Panc1 (cell line): Measurements from ENCODE around the gene TREX2.

Experiments used
- POLR2AphosphoS5 ChIP-seq: IDR thresholded peaks from 2 replicates; pipeline ENCODE4 v1.6.1; 2012; ENCODE audit warnings: mild to moderate bottlenecking, low read depth, low read length, moderate library complexity
- SIN3A ChIP-seq: IDR thresholded peaks from 2 replicates; pipeline ENCODE4 v1.6.1; 2012; ENCODE audit warnings: low read depth, mild to moderate bottlenecking, low read length, moderate library complexity, borderline replicate concordance; ENCODE audit not compliant: insufficient read depth
- TF ChIP-seq, protein P1 (sequence below): fragments of 450-650 bp; IDR thresholded peaks from 2 replicates; pipeline ENCODE4 v1.5.1; 2017; ENCODE audit warnings: mild to moderate bottlenecking
- TF ChIP-seq, protein P2 (sequence below), 2 experiments: IDR thresholded peaks; 2 replicates each; pipeline ENCODE4 v1.6.1; 2011 to 2012; ENCODE audit warnings: low read depth in 2 of 2, control low read depth in 1 of 2, low read length in 1 of 2, mild to moderate bottlenecking in 1 of 2, moderate library complexity in 1 of 2; ENCODE audit not compliant: insufficient read depth in 1 of 2

DNA sequence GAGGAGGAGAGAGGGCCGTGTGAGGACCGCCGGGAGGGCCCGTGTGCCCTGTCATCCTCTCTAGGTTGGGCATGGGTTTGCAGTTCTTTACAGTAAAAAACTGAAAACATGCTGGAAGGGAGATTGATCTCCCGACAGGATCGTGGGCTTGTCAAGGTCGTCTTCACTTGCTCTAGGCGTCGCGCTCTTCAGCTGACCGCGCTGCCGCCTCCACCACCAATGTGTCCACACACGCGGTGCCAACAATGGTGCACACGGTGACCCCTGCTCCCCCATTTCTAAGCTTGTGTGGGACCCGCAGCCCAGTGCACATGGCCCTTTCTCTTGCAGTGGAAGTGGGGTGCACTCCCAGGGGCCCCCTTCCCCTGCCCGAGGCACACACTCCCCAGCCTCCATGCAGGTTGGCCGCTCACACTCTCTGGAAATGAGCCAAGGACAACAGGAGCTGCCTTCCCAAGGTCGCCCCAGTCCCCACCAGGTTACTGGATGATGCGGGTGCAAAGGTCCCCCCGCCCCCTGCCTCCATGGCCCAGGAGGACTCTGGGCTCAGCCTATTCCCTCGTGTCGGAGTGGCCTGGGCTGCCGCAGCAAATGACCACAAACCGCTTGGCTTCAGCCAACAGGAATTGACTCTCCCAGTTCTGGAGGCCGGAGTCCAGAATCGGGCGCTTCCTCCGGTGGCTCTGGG is 36.3 kb downstream of the TREX2 start:
- TF ChIP-seq SIN3A: no peak
- TF ChIP-seq, protein P1, sequence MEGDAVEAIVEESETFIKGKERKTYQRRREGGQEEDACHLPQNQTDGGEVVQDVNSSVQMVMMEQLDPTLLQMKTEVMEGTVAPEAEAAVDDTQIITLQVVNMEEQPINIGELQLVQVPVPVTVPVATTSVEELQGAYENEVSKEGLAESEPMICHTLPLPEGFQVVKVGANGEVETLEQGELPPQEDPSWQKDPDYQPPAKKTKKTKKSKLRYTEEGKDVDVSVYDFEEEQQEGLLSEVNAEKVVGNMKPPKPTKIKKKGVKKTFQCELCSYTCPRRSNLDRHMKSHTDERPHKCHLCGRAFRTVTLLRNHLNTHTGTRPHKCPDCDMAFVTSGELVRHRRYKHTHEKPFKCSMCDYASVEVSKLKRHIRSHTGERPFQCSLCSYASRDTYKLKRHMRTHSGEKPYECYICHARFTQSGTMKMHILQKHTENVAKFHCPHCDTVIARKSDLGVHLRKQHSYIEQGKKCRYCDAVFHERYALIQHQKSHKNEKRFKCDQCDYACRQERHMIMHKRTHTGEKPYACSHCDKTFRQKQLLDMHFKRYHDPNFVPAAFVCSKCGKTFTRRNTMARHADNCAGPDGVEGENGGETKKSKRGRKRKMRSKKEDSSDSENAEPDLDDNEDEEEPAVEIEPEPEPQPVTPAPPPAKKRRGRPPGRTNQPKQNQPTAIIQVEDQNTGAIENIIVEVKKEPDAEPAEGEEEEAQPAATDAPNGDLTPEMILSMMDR: no peak
- TF ChIP-seq, protein P2, sequence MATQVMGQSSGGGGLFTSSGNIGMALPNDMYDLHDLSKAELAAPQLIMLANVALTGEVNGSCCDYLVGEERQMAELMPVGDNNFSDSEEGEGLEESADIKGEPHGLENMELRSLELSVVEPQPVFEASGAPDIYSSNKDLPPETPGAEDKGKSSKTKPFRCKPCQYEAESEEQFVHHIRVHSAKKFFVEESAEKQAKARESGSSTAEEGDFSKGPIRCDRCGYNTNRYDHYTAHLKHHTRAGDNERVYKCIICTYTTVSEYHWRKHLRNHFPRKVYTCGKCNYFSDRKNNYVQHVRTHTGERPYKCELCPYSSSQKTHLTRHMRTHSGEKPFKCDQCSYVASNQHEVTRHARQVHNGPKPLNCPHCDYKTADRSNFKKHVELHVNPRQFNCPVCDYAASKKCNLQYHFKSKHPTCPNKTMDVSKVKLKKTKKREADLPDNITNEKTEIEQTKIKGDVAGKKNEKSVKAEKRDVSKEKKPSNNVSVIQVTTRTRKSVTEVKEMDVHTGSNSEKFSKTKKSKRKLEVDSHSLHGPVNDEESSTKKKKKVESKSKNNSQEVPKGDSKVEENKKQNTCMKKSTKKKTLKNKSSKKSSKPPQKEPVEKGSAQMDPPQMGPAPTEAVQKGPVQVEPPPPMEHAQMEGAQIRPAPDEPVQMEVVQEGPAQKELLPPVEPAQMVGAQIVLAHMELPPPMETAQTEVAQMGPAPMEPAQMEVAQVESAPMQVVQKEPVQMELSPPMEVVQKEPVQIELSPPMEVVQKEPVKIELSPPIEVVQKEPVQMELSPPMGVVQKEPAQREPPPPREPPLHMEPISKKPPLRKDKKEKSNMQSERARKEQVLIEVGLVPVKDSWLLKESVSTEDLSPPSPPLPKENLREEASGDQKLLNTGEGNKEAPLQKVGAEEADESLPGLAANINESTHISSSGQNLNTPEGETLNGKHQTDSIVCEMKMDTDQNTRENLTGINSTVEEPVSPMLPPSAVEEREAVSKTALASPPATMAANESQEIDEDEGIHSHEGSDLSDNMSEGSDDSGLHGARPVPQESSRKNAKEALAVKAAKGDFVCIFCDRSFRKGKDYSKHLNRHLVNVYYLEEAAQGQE (IDR thresholded peaks at IDR 0.05; ENCODE audit: insufficient read depth in 1 of 2, low read depth in 2 of 2, low read length in 1 of 2): no peak
- TF ChIP-seq POLR2AphosphoS5: no peak
